BLaER1 treated with 17β-estradiol and CSF1 and Interleukin-3, amounts not matched to agents 10 nM and 100 nM (cell line): ENCODE results near the gene ITM2B.

Experiments used
- H3K27ac ChIP-seq, 11 experiments: shearing (Covaris generic); formaldehyde crosslinking; 2 replicates each; pipeline ENCODE4 v1.8.1; 2022
- H3K27me3 ChIP-seq, 11 experiments: shearing (Covaris generic); formaldehyde crosslinking; 2 replicates each; pipeline ENCODE4 v1.8.1; 2022
- H3K36me3 ChIP-seq, 11 experiments: shearing (Covaris generic); formaldehyde crosslinking; 2 replicates each; pipeline ENCODE4 v1.8.1; 2022
- H3K4me1 ChIP-seq, 10 experiments: shearing (Covaris generic); formaldehyde crosslinking; 2 replicates each; pipeline ENCODE4 v1.8.1; 2022
- H3K4me2 ChIP-seq, 11 experiments: shearing (Covaris generic); formaldehyde crosslinking; 2 replicates each; pipeline ENCODE4 v1.8.1; 2022
- H3K4me3 ChIP-seq, 10 experiments: shearing (Covaris generic); formaldehyde crosslinking; 2 replicates each; pipeline ENCODE4 v1.8.1; 2022
- H3K9ac ChIP-seq, 11 experiments: shearing (Covaris generic); formaldehyde crosslinking; 2 replicates each; pipeline ENCODE4 v1.8.1; 2022
- H3K9me3 ChIP-seq, 11 experiments: shearing (Covaris generic); formaldehyde crosslinking; replicated peaks in 1 of 11; 2 replicates each; pipeline ENCODE4 v1.8.1; 2022
- H4K20me1 ChIP-seq, 11 experiments: shearing (Covaris generic); formaldehyde crosslinking; 2 replicates each; pipeline ENCODE4 v1.8.1; 2022
- Cebpa-rat ChIP-seq, 11 experiments: shearing (Covaris generic); IDR thresholded peaks; 2 replicates each; pipeline ENCODE4 v1.8.1; 2022

ITM2B gene

GRCh38 chr13:48233046-48233888, at the start of gene ITM2B:
ITM2B (plus strand) TSS chr13:48233206; CDS start chr13:48233361, 155 bp downstream.
- Histone ChIP-seq H3K4me1 (peaks cover 30 to 44% (median 37%) of the 10 kb centered on the region in 10 experiments), H3K4me2 (peak within 1 kb of the TSS; percentile 85 to 97 (median 88)), H3K27ac (peak within 1 kb of the TSS; percentile 96 to 100 (median 99)), H3K36me3 (peaks cover 0 to 34% (median 7%) of the 10 kb centered on the region in 11 experiments; a peak in 10 of 22 replicates), H4K20me1 (peaks cover 20 to 49% (median 28%) of the 10 kb centered on the region in 11 experiments; a peak in 20 of 22 replicates), H3K27me3 (peaks cover 0 to 4% (median 0%) of the 10 kb centered on the region in 11 experiments; a peak in 1 of 22 replicates), H3K9ac (peak within 1 kb of the TSS; percentile 97 to 100 (median 99)), H3K9me3 (no peaks in the 10 kb centered on the region), H3K4me3 (peak within 1 kb of the TSS; percentile 83 to 98 (median 98))
- no peak for TF ChIP-seq Cebpa-rat (IDR thresholded peaks at IDR 0.05)

DNA sequence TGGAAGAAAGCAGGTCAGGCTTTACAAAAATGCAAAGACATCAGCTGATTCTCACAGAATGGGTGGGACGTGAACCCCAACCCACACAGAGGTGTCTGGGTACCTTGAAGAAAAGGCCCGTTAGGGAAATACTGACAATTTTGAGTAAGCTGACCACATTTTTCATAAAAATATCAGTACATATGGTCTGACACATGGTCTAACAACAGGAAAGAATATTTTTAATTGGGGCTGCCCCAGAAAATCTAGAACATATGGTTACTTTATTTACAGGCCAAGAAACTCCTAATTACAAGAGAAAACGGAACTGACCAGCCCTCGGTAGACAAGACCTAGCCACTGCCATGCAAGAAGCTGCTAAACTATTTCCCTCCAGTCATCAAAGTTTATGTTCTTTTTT, 48.7 kb upstream of the ITM2B start:
- H3K9ac ChIP-seq, result no peak overlapping the region
- no peaks in the 10 kb centered on the region for H3K27me3 ChIP-seq
- TF ChIP-seq Cebpa-rat (IDR thresholded peaks at IDR 0.05), result no peak
- H3K4me2 ChIP-seq, result no peak overlapping the region
- no peaks in the 10 kb centered on the region for H4K20me1 ChIP-seq
- H3K27ac ChIP-seq, result no peak overlapping the region
- no peaks in the 10 kb centered on the region for H3K9me3 ChIP-seq
- H3K4me1 ChIP-seq, result peaks cover 0 to 37% (median 9%) of the 10 kb centered on the region in 10 experiments; a peak in 18 of 20 replicates
- no peaks in the 10 kb centered on the region for H3K36me3 ChIP-seq
- no peak overlapping the region for H3K4me3 ChIP-seq

GRCh38 chr13:48185018-48185417, 48.0 kb upstream of the ITM2B start:
- no peaks in the 10 kb centered on the region for H3K9me3 ChIP-seq
- H3K4me3 ChIP-seq, result no peak overlapping the region
- no peak for TF ChIP-seq Cebpa-rat (IDR thresholded peaks at IDR 0.05)
- H4K20me1 ChIP-seq, result no peaks in the 10 kb centered on the region
- no peak overlapping the region for H3K4me2 ChIP-seq
- H3K27me3 ChIP-seq, result no peaks in the 10 kb centered on the region
- no peak overlapping the region for H3K27ac ChIP-seq
- H3K4me1 ChIP-seq, result peaks cover 0 to 37% (median 9%) of the 10 kb centered on the region in 10 experiments; a peak in 18 of 20 replicates
- no peaks in the 10 kb centered on the region for H3K36me3 ChIP-seq
- H3K9ac ChIP-seq, result no peak overlapping the region

- H3K4me3 ChIP-seq, result no peak overlapping the region
- H3K4me2 ChIP-seq, result peak overlapping the region in 6 of 11 experiments; percentile 1 to 54 (median 34); a peak in 7 of 22 replicates
- H4K20me1 ChIP-seq, result no peaks in the 10 kb centered on the region
- H3K36me3 ChIP-seq, result no peaks in the 10 kb centered on the region
- TF ChIP-seq Cebpa-rat (IDR thresholded peaks at IDR 0.05), result 0 out of 22 replicates have a peak, but pooled peaks of 1 of the 11 experiments have one; percentile 1
- no peaks in the 10 kb centered on the region for H3K9me3 ChIP-seq
- H3K9ac ChIP-seq, result no peak overlapping the region
- H3K27ac ChIP-seq, result no peak overlapping the region
- H3K4me1 ChIP-seq, result peaks cover 0 to 31% (median 8%) of the 10 kb centered on the region in 10 experiments; a peak in 18 of 20 replicates
- no peaks in the 10 kb centered on the region for H3K27me3 ChIP-seq
These were observed 46.3 kb upstream of the ITM2B start for GRCh38 chr13:48186722-48187121.

DNA sequence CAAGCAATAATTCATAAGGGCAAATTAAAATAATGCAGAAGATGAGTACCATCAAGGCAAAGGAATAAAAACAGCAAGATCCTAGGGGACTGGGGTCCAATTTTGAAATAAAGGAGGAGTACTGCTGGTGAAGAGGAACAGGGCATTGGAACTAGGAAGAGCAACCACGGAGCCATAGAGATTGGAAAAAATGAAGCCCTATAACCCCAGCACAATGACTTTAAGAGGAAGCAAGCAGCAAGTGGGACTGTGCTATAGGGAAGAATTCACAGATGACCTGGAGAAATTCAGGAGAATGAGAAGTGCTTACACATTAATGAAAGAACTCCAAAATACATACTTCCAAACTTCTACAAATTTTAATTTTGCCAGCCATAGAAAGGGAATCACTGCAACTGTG, 44.9 kb upstream of the ITM2B start:
- Histone ChIP-seq H3K9ac (no peak overlapping the region), H3K4me2 (peak overlapping the region in 1 of 11 experiments; percentile 52; a peak in 2 of 22 replicates), H3K27ac (no peak overlapping the region), H3K4me1 (peaks cover 0 to 34% (median 8%) of the 10 kb centered on the region in 10 experiments; a peak in 17 of 20 replicates), H3K9me3 (no peaks in the 10 kb centered on the region), H3K36me3 (no peaks in the 10 kb centered on the region), H3K27me3 (no peaks in the 10 kb centered on the region), H3K4me3 (no peak overlapping the region), H4K20me1 (no peaks in the 10 kb centered on the region)
- TF ChIP-seq Cebpa-rat (IDR thresholded peaks at IDR 0.05), result no peak

- no peak for TF ChIP-seq Cebpa-rat (IDR thresholded peaks at IDR 0.05)
- Histone ChIP-seq H3K27ac (no peak overlapping the region), H4K20me1 (no peaks in the 10 kb centered on the region)
These were observed 44.4 kb upstream of the ITM2B start for GRCh38 chr13:48188601-48189000.

GRCh38 chr13:48189171-48189570, 43.8 kb upstream of the ITM2B start:
- H3K9ac ChIP-seq, result no peak overlapping the region
- H3K4me2 ChIP-seq, result no peak overlapping the region
- no peaks in the 10 kb centered on the region for H3K27me3 ChIP-seq
- TF ChIP-seq Cebpa-rat (IDR thresholded peaks at IDR 0.05), result no peak
- H3K9me3 ChIP-seq, result no peaks in the 10 kb centered on the region
- no peak overlapping the region for H3K4me3 ChIP-seq
- no peaks in the 10 kb centered on the region for H3K36me3 ChIP-seq
- H4K20me1 ChIP-seq, result no peaks in the 10 kb centered on the region
- H3K27ac ChIP-seq, result no peak overlapping the region
- H3K4me1 ChIP-seq, result peaks cover 0 to 44% (median 10%) of the 10 kb centered on the region in 10 experiments; a peak in 18 of 20 replicates

More at GRCh38 chr13:48188601-48189000, 44.4 kb upstream of the ITM2B start:
- H3K36me3 ChIP-seq, result no peaks in the 10 kb centered on the region
- peaks cover 0 to 38% (median 8%) of the 10 kb centered on the region in 10 experiments; a peak in 17 of 20 replicates for H3K4me1 ChIP-seq
- no peaks in the 10 kb centered on the region for H3K27me3 ChIP-seq
- H3K4me3 ChIP-seq, result no peak overlapping the region
- H3K9ac ChIP-seq, result no peak overlapping the region
- no peaks in the 10 kb centered on the region for H3K9me3 ChIP-seq
- H3K4me2 ChIP-seq, result peak overlapping the region in 1 of 11 experiments; percentile 52; a peak in 2 of 22 replicates

- H3K9me3 ChIP-seq, result peaks cover 0 to 8% (median 0%) of the 10 kb centered on the region in 11 experiments; a peak in 5 of 22 replicates
- H3K9ac ChIP-seq, result no peak overlapping the region
These were observed 40.5 kb upstream of the ITM2B start for GRCh38 chr13:48192411-48192935.

GRCh38 chr13:48194379-48194754, 38.6 kb upstream of the ITM2B start:
- Histone ChIP-seq H4K20me1 (no peaks in the 10 kb centered on the region), H3K27me3 (no peaks in the 10 kb centered on the region), H3K36me3 (no peaks in the 10 kb centered on the region), H3K27ac (peak overlapping the region in 4 of 11 experiments; percentile 12 to 63 (median 39); a peak in 6 of 22 replicates), H3K9me3 (peaks cover 0 to 8% (median 0%) of the 10 kb centered on the region in 11 experiments; a peak in 5 of 22 replicates), H3K4me3 (no peak overlapping the region; a peak in 1 of 20 replicates), H3K4me2 (peak overlapping the region in 4 of 11 experiments; percentile 5 to 77 (median 61); a peak in 6 of 22 replicates), H3K9ac (no peak overlapping the region), H3K4me1 (peaks cover 0 to 37% (median 3%) of the 10 kb centered on the region in 10 experiments; a peak in 9 of 20 replicates)
- no peak for TF ChIP-seq Cebpa-rat (IDR thresholded peaks at IDR 0.05)

More at GRCh38 chr13:48192411-48192935, 40.5 kb upstream of the ITM2B start:
- peaks cover 0 to 50% (median 3%) of the 10 kb centered on the region in 10 experiments; a peak in 9 of 20 replicates for H3K4me1 ChIP-seq
- no peaks in the 10 kb centered on the region for H4K20me1 ChIP-seq
- peak overlapping the region in 1 of 11 experiments; percentile 77; a peak in 2 of 22 replicates for H3K4me2 ChIP-seq
- H3K36me3 ChIP-seq, result no peaks in the 10 kb centered on the region
- no peaks in the 10 kb centered on the region for H3K27me3 ChIP-seq
- no peak overlapping the region for H3K4me3 ChIP-seq
- TF ChIP-seq Cebpa-rat (IDR thresholded peaks at IDR 0.05), result no peak
- H3K27ac ChIP-seq, result no peak overlapping the region
